DMS153 treated with DMSO at 0.1 percent for 48 hours (cell line): Measurements from ENCODE around the gene IL13.

Experiments used
- DNase-seq: peaks from one replicate; lab custom pipeline; 2025; ENCODE audit not compliant: unreplicated experiment; lab: John Stamatoyannopoulos, UW

The IL13 gene

DNA sequence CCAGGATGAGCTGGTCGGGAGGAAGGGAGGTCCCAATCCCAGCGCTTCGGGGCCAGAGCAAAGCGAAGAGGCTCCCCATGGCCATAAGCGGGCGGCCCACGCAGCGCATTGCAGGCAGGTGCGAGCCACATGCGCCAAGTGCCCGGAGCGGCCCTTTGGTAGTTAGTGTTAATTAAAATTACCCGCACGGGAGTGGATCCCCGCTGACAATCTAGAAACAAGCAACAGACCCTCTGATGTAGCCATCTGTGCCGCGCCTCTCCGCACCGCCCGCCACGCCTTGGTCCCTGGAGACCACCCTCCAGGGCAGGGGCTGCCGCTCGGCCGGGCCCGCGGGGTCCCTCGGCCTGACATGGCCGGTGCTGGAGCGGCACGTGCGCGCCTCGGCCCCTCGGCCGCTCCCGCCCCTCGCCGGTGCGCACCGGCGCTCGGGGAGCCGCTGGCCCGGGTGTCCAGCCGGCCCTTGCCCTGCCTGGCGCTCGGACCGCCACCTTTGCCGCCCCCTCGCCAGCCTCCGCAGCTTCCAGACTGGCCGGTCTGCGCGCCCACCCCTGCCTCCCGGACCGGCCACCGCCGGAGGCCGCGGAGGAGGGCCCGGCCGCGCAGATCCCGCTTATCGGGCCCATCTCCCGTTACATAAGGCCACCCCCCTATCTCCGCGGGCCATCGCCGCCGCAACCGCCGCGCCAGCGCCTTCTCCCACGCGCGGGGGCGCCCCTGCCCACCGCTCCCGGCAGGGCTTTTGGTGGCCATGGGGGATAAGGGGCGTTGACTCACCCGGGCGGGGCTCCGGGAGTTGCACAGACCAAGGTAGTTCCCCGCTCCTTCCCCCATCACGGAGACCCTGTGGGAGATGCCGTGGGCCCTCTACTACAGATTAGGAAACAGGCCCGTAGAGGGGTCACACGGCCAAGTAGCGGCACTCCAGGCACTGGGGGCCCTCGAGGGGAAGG lies 1.9 kb upstream of the IL13 start:
- DNase-seq: no peak

DNA sequence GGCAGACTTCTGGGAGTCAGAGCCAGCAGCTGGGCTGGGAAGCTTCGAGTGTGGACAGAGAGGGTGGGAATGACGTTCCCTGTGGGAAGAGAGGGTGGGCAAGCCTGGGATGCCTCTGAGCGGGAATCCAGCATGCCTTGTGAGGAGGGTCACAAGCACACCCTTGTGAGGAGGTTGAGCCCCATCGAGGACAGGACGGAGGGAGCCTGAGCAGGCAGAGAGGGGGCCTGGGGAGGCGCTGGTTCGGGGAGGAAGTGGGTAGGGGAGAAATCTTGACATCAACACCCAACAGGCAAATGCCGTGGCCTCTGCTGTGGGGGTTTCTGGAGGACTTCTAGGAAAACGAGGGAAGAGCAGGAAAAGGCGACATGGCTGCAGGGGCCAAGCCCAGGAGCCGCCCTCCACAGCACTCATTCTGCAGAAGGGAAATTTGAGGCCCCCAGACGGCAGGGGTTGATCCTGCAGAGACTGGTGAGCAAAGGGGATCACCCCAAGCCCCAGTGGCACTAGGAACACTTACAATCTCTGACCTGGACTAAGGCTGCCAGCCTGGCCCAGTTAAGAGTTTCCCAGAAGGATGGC lies 1.1 kb upstream of the IL13 start:
- DNase-seq: no peak

DNA sequence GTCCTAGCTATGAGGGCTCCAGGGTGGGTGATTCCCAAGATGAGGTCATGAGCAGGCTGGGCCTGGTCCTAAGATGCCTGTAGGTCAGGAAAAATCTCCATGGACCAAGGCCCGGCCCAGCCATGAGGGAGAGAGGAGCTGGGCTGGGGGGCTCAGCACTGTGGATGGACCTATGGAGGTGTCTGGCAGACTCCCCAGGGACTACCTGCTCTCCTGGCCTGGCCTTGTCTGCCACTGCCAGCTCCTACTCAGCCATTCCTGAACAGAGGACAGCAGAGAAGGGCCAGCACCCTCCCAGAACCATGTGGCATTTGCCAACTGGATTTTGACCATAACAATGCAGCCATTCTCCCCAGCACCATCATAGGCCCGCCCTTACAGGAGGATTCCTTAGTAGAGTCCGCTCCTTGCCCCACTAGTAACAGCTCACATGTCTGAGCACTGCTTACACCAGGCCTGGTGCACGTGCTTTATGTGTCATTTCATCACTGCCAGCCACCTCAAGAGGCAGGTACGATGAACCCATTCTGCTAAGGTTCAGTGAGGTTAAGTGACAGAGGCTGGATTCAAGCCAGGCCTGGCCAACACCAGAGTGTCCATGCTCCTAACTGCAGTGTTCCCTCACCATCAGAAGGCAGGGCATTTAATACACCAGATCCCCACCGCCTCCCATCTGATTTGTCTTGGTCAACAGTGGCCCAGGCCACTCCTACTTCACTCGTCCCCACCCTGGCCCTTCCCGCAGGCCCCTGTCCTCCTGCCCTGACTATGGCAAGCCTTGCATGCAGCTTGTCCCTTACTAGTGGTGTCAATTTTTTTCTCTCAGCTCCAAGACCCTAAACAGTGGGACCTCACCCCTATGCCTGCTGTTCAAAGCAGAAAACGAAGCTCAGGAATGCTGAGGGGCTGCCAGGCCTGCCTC lies 669 bp downstream of the IL13 start:
- no peak for DNase-seq

DNA sequence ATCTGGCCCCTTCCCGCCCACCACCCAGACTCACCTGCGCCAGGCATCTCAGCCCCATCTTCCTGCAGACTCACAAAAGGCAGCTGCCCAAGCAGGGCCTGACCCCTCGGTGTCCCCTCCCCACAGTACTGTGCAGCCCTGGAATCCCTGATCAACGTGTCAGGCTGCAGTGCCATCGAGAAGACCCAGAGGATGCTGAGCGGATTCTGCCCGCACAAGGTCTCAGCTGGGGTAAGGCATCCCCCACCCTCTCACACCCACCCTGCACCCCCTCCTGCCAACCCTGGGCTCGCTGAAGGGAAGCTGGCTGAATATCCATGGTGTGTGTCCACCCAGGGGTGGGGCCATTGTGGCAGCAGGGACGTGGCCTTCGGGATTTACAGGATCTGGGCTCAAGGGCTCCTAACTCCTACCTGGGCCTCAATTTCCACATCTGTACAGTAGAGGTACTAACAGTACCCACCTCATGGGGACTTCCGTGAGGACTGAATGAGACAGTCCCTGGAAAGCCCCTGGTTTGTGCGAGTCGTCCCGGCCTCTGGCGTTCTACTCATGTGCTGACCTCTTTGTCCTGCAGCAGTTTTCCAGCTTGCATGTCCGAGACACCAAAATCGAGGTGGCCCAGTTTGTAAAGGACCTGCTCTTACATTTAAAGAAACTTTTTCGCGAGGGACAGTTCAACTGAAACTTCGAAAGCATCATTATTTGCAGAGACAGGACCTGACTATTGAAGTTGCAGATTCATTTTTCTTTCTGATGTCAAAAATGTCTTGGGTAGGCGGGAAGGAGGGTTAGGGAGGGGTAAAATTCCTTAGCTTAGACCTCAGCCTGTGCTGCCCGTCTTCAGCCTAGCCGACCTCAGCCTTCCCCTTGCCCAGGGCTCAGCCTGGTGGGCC lies 1.9 kb downstream of the IL13 start:
- no peak for DNase-seq

DNA sequence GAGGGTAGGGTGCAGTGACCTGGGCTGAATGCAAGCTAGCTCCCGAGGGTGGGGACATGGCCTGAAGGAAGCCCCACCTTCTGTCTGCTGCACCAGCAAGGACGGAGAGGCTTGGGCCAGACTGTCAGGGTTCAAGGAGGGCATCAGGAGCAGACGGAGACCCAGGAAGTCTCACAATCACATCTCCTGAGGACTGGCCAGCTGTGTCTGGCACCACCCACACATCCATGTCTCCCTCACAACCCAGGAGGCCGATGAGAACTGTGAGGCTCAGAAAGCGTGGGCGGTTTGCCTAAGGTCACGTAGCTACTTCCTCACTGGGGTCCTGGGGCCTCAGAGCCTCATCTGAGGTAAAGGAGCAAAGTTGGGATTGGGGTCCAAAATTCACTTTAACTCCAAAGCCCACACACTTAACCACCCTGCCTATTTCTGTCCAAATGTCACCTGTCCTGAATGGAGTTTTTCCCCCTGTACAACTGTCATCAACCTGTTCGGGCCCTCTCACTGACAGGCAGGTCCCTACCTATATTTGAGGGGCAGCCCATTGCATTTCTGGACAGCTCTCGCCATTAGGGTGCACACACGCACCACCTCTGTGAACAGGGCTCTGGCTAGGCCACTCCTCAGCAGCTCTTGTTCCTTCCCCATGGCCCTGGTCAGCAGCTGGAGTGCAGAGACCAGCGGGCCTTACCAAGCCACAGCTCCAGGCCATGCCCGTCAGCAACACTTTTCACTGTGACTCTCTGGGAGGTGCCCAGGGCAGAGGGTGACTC lies 3.4 kb downstream of the IL13 start:
- DNase-seq: no peak

DNA sequence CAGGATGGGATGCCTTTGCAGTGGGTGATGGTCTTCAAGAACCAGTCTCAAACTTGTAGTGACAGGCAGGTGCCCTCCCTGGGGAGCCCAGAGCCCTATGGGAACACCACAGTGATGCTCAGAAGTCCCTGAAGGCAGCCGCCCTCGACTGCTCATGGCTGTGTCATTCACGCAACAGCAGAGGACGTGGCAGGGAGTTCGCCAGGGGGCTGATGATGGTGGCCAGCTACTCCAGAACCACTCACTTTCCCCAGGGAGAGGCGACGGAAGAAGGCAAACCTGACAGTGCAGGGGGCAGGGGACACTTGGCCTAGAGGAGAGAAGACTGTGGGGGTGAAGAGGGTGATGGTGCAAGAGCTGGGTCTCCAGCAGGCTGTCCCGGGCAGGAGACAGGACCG lies 4.0 kb downstream of the IL13 start:
- no peak for DNase-seq

DNA sequence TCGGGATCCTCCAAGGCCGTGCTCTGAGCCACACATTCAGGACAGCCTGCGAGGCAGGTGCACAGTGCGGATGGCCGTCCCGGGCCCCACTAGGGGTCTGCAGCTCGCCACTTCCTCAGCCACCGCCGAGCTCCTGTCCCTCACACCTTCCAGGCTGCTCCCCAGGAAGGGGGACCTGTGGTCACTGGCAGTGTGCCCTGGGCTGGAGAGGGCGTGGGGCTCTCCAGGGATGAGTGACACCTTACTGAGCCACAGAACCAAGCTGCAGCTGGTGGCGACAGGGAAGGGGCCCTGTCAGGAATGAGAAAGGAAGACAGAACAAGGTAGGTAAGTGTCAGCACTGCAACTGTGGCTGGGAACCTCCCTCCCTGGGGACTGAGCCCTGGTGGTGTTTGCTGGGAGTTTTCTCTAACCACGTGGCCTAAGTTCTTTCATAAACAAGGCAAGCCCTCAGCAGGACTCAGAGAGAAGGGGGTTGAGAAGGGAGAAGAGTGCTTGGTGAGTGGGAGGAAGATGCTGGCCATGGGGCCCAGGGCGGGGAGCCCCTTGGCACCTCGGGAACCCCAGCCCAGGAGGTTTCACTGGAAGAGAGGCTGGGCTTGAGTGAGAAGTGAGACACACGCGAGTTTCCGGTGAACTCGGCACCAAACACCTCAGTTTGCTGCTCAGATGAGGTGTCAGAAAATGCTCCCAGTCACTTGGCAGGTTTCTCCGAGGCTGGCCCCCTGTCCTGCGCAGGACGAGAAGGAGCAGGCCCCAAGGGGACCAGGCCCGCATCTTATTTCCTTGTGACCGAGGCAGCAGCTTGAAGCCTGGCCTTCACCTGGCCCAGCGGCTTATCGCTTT lies 5.2 kb downstream of the IL13 start:
- DNase-seq: no peak

DNA sequence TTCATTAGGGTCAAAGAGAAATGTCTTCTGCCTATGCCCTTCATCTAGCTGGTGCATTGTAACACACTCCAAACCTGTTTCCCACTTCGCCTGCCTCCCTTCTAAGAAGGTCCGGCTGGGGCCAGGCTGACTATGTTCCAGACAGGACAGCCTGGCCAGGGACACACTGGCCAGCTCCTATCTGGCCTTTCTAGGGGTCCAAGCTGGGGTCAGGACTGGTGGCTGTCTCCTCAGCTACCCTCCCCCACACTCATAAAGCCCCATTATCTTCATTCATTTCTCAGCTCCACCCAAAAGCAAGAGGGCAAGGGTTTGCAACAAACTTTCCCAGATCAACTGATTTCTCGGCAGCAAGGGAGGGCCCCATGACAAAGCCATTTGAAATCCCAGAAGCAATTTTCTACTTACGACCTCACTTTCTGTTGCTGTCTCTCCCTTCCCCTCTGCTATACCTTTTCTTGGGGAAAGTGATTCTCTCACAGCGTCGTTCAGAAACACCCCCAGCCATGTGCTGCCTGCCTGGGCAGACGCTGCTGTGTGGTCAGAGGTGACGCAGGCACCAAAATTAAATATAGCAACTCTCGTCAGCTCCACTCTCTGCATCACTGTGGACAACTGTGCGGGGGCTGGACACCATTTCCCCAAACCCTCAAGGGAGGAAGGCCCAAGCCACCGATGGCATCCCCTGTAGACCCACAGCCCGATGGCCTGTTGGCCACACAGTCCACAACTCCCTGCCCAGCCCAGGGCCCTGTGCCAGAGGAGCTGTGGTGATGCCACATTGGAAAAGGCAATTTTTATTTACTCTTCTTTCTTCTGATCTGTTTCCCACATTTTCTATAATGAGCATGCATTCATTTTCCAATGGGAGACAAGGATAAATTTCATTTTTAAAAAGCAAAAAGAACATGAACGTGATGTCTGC lies 6.1 kb downstream of the IL13 start:
- no peak for DNase-seq

DNA sequence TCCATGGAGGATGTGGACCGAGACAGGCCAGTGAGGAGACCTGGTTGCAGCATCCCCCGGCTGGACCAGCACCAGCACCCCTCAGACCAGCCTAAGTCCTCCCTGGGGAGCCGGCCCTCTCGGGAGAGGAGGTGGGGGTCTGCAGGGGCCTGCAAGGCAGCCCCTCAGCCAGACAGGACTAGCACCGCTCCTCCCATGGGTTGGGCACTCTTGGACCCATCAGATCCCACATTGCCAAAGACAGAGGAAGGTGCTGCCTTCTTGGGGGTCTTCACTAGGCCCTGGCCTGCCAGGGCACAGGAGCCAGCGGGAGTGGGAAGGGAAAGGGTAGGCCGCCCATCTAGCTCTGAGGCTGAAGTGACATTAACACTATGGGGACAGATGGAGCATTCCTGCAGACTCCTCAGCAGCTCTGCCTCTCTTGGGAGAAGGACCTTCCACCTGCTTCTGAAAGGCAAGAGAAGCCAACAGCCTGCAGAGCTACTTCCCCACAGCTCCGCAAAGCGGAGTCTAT lies 6.8 kb downstream of the IL13 start:
- DNase-seq: no peak

DNA sequence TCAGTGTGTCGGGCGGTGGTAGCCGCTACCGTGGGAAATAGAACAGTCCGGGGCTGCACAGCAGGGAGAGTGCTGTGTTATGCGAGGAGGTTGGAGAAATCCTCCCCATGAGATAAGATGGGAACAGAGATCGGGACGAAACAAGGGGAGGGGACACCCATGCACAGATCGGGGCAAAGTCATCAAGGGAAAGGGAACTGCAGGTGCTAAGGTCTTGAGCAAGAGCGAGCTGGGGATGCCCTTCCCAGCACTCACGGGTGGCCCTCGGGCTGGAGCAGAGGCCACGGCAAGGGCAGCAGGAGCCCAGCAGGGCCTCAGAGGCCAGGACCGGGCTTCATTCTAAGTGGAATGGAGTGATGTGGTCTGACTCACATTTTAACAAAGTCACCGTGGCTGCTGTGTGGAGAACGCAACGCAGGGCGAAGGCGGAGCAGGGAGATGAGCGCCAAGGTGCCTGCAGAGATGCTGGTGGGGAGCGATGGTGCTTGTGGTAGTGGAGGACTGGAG lies 7.7 kb downstream of the IL13 start:
- DNase-seq: no peak

DNA sequence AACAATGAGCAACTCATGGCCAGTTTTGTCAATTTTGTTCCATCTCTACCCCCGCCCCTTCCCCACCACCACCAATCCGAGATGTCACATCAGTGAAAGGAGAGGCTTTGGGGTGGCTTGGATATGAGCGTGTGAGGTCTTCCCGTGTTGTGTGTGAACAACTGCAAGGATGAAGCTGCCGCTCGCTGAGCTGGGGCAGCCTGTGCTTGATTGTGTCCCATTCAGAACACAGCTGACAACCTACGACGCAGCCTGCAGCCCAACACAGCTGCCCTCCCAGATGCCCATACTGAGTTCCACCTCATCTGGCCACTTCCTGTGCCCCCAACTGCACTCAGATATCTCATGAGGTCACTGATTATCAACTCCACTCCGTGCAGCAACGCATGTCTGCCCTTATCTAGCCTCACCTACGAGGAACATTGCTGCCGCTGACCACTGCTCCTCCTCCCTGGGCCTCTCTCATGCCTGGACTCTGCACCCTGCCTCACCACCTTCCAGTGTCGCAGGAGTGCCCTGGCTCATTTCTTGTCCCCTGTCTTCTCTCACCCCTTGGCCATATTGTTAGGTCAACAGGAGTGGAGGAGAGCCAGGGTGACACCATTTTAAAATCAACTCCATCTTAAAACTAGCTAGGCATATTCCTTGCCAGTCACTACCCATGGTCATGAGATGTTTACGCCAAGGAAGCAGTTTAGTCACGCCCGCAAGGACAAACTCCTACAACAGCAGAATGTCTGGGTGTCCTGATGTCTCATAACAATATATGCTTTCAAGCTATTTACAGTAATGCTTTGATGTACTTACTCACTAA lies 8.5 kb downstream of the IL13 start:
- DNase-seq: no peak

DNA sequence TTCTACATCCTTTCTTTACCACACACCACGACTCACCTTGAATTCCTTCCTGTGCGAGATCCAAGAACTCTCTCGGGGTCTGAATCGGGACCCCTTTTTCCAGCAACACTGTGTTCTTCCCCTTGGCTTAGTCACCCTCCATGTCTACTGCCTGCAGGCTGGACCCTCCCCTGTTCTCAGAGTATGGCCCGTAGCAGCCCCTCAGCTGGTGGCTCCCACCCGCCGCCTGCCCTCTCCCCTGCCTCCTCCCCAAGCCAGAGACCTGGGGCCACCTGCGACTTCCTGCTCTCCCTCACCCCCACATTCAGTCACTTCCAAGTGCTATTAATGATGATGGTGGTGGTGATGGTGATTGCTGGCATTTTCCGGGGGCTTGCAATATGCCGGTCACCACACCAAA lies 9.3 kb downstream of the IL13 start:
- DNase-seq: no peak

DNA sequence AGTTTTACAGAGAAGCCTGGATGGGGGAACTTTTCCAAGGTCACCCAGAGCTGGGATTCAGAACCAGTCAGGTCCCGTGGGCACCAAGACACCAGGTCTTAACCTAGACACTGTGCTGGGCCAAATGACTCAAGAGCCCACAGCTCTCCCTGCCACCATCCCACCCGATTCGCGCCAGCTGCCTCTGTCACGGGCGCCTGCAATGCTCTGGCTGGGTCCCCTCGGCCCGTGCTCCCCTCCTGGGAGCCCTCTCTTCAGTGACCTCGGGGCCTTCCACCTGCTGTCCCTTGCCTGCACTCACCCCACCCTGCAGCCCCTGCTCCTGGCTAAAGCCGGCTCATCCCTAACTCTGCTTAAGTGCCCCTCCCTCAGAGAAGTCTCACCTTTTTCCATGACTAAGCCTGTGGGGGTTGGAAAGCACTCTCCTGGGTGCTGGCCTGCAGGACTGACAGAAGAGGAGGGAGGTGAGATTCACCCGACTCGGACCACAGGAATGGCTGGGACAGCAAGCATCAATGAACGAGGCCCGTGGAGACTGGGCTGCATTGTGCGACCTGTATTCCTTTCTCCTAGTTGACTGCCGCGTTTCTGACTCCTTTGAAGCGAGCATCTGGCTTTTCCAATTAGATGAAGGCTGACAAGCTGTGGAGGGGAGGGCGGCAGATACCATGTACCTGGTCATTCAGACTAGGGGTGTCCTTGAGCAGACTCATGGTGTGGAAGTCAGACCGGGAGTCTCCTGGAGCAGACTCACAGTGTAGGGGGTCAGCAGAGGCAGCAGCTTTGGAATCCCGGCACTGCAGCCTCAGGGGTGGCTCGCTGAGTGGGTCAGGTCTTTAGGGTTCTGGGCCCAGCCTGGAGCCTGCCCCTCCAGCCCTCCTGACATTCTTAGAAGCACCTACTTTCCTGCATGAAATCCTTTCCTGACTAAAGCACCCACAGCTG lies 10.1 kb downstream of the IL13 start:
- DNase-seq: no peak

DNA sequence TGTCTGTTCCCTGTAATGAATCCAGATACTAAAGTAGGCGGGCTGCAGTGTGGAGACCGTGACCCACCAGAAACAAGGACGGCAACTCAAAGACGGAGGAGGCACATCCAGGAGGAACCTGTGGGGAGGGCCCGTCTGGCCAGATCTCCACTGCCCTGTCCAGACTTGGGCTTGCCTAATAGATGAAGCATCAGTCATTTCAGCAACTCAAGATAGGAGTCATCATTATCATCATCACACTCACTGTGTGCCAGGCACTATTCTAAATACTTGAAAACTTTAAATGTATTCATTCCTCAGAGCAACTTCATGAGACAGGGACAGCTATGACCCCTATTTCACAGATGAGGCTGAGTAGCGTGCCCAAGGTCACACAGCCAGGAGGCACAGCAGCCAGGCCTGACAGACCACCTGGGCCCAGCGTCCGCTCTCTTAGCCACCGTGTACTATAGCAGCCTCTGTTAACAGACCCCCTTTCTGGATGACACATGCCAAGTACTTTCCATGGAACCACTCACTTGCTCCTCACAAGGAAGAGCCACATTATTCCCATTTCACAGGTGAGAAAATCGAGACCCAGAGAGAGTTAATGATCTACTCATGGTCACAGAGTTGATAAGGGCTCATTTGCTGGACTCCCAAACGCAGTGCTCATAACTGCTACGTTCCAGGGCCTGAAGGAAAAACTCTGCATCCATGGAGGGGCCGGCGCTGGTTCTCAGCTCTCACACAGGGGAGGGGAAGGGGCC lies 10.9 kb downstream of the IL13 start:
- DNase-seq: no peak

DNA sequence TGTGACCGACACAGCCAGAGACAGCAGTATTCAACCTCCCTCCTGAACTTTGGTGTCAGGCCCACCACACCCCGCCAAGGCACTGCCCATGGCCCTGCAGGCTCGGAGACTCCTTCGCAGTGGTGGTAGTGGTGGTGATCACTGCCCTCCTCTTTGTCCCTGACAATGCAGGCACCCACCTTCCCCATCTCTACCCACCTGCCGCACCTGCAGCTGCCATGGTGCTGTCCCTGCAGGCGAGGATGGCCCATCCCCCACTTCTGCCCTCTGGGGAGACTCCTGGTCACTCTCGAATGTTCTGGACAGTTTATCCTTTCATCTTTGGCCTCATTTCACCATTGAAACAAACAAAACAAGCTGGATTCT lies 11.5 kb downstream of the IL13 start:
- no peak for DNase-seq
